Neuron (in vitro differentiated cells): Measurements from ENCODE around the gene TMEM9.
A peak's percentile ranks its signal among the peaks of the same experiment; 100 is the strongest.

Source experiments
- H2AFZ ChIP-seq: one replicate; pipeline ENCODE4 v1.6.1; 2013; ENCODE audit warnings: low read depth, mild to moderate bottlenecking, inconsistent platforms, low read length, moderate library complexity
- H3K27me3 ChIP-seq: one replicate; pipeline ENCODE4 v1.6.1; 2013; ENCODE audit warnings: low read length; ENCODE audit not compliant: insufficient read depth
- H3K36me3 ChIP-seq: one replicate; pipeline ENCODE4 v1.6.1; 2013; ENCODE audit warnings: low read length; ENCODE audit not compliant: insufficient read depth
- H3K4me1 ChIP-seq: one replicate; pipeline ENCODE4 v1.6.1; 2013; ENCODE audit warnings: low read length; ENCODE audit not compliant: insufficient read depth
- H3K4me3 ChIP-seq: 2 replicates; pipeline ENCODE4 v1.5.1; 2013; ENCODE audit warnings: mild to moderate bottlenecking, low read length, moderate library complexity
- H3K9me3 ChIP-seq: one replicate; pipeline ENCODE4 v1.6.1; 2013; ENCODE audit warnings: low read length

The TMEM9 gene

GRCh38 chr1:201096977-201097856 is 57.1 kb downstream of the TMEM9 start:
- H3K4me1 ChIP-seq: peaks cover 31% of the 10 kb centered on the region
- H3K36me3 ChIP-seq: no peaks in the 10 kb centered on the region
- no peaks in the 10 kb centered on the region for H3K9me3 ChIP-seq
- no peak overlapping the region for H2AFZ ChIP-seq
- H3K4me3 ChIP-seq: no peak overlapping the region
- no peaks in the 10 kb centered on the region for H3K27me3 ChIP-seq

GRCh38 chr1:201096041-201096461 is 58.2 kb downstream of the TMEM9 start:
- H3K4me1 ChIP-seq: peaks cover 31% of the 10 kb centered on the region
- no peaks in the 10 kb centered on the region for H3K27me3 ChIP-seq
- H3K9me3 ChIP-seq: no peaks in the 10 kb centered on the region
- H2AFZ ChIP-seq: no peak overlapping the region
- no peak overlapping the region for H3K4me3 ChIP-seq
- H3K36me3 ChIP-seq: no peaks in the 10 kb centered on the region

GRCh38 chr1:201095581-201095980 is 58.7 kb downstream of the TMEM9 start:
- Histone ChIP-seq H2AFZ (no peak overlapping the region), H3K36me3 (no peaks in the 10 kb centered on the region), H3K27me3 (no peaks in the 10 kb centered on the region), H3K9me3 (no peaks in the 10 kb centered on the region), H3K4me3 (no peak overlapping the region), H3K4me1 (peaks cover 31% of the 10 kb centered on the region)

GRCh38 chr1:201094832-201095231 is 59.4 kb downstream of the TMEM9 start:
- H3K27me3 ChIP-seq: no peaks in the 10 kb centered on the region
- no peak overlapping the region for H3K4me3 ChIP-seq
- no peaks in the 10 kb centered on the region for H3K9me3 ChIP-seq
- peaks cover 32% of the 10 kb centered on the region for H3K4me1 ChIP-seq
- no peak overlapping the region for H2AFZ ChIP-seq
- no peaks in the 10 kb centered on the region for H3K36me3 ChIP-seq

DNA sequence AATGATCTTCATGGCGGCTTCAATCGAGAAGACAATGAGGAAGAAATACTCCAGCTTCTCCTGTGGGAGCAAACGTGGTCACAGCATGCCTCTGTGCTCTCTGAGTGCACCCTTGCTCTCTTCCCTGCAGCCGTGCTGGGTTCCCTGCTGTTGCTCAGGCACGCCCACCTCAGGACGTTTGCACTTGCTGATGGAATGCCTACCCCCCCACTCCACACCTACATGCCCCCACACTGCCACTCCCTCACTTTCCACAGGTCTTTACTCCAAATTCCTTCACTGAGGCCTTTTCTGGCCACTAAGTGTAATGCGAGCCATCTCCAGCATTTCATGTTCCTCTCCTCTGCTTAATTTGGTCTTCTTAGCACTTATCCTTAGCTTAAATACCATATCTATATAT is 60.3 kb downstream of the TMEM9 start:
- Histone ChIP-seq H3K27me3 (no peaks in the 10 kb centered on the region), H3K4me1 (peaks cover 34% of the 10 kb centered on the region), H3K36me3 (no peaks in the 10 kb centered on the region), H3K4me3 (no peak overlapping the region), H3K9me3 (no peaks in the 10 kb centered on the region), H2AFZ (no peak overlapping the region)

DNA sequence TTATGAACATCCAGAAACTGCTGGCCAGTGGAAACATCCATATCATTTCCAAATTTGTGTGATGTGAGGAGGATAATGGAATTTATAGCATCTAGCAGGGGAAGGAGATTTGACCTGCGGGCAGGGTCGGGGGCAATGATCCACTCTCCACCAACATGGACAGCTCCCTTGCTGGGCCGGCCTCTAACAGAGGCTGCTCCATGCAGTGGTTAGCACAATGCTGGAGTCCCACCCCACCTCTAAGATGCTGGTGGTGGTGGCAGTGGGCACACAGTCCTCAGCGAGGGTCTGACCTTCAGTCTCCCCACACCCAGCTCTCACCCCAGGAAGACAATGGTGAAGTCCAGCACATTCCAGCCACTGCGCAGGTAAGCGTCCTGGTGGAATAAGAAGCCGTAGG is 60.7 kb downstream of the TMEM9 start:
- Histone ChIP-seq H3K27me3 (no peaks in the 10 kb centered on the region), H3K4me1 (peaks cover 34% of the 10 kb centered on the region)

DNA sequence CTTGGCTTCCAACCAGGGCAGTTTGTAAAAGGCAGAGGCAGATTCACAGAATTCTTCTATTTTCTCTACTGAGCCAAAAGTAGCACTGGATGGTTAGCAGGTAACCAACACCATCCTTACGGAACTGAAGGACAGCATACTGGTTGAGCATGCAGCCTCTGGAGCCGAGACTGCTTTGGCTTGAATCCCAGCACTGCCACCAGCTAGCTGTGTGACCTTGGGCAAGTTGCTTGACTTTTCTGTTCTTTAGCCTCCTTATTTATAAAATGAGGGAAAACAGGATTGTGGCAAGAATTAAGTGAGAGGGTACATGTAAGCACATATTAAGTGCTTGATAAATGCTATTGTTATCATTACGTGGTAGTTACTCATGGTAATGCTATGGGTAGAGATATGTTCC is 61.5 kb downstream of the TMEM9 start:
- Histone ChIP-seq H3K9me3 (no peaks in the 10 kb centered on the region), H3K4me1 (peaks cover 34% of the 10 kb centered on the region), H3K27me3 (no peaks in the 10 kb centered on the region), H2AFZ (no peak overlapping the region), H3K4me3 (no peak overlapping the region), H3K36me3 (no peaks in the 10 kb centered on the region)

More for the DNA sequence above, 60.7 kb downstream of the TMEM9 start:
- H3K4me3 ChIP-seq: no peak overlapping the region
- no peak overlapping the region for H2AFZ ChIP-seq
- H3K36me3 ChIP-seq: no peaks in the 10 kb centered on the region
- no peaks in the 10 kb centered on the region for H3K9me3 ChIP-seq

DNA sequence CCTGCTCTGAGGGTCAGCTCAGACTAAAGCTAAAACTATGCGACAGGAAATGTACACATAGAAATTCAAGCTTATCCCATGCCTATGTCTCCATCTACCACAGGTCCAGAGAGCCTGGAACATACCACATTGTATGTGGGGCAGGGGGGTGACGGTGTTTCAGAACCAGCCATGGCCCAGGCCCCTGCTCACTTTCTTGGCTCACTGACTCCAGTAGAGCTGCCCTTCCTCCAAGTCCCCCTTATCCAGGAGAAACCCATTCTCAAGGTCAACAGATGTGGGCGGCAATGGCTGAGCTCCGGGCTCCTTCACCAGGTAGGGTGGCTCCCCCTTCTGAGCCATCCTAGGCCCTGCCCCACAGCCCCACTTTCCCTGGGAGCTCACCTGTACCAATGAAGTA is 63.0 kb downstream of the TMEM9 start:
- H2AFZ ChIP-seq: no peak overlapping the region
- H3K4me1 ChIP-seq: peaks cover 22% of the 10 kb centered on the region
- H3K27me3 ChIP-seq: no peaks in the 10 kb centered on the region
- H3K36me3 ChIP-seq: no peaks in the 10 kb centered on the region
- no peaks in the 10 kb centered on the region for H3K9me3 ChIP-seq
- no peak overlapping the region for H3K4me3 ChIP-seq

DNA sequence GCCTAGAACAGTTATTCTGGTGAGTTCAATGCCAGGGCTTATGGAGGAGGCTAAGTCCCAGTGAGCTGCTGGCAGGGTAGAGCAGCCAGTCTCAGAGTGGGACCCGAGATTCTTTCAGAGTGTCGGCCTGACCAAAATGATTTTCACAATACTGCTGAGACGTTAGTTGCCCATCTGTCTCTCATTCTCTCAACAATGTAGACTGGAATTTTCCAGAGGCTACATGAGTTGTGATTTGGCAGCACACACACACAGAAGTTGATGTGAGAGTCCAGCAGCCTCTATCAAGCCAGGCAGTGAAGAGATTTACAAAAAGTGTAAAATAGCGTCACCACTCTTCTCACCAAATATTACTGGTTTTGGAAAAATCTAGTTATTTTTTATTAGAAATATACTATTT is 63.7 kb downstream of the TMEM9 start:
- H3K27me3 ChIP-seq: no peaks in the 10 kb centered on the region
- no peak overlapping the region for H2AFZ ChIP-seq
- no peak overlapping the region for H3K4me3 ChIP-seq
- no peaks in the 10 kb centered on the region for H3K36me3 ChIP-seq
- peaks cover 16% of the 10 kb centered on the region for H3K4me1 ChIP-seq
- no peaks in the 10 kb centered on the region for H3K9me3 ChIP-seq

GRCh38 chr1:201089596-201089995 is 64.7 kb downstream of the TMEM9 start:
- H3K4me1 ChIP-seq: peaks cover 19% of the 10 kb centered on the region
- H3K36me3 ChIP-seq: no peaks in the 10 kb centered on the region
- no peaks in the 10 kb centered on the region for H3K27me3 ChIP-seq
- H2AFZ ChIP-seq: peak overlapping the region; percentile 21
- no peaks in the 10 kb centered on the region for H3K9me3 ChIP-seq
- no peak overlapping the region for H3K4me3 ChIP-seq

- Histone ChIP-seq H3K27me3 (no peaks in the 10 kb centered on the region), H3K36me3 (no peaks in the 10 kb centered on the region), H3K4me1 (peaks cover 25% of the 10 kb centered on the region), H2AFZ (no peak overlapping the region), H3K4me3 (no peak overlapping the region), H3K9me3 (no peaks in the 10 kb centered on the region)
Observed at GRCh38 chr1:201088901-201089525, 65.3 kb downstream of the TMEM9 start.

GRCh38 chr1:201088395-201088794 is 65.9 kb downstream of the TMEM9 start:
- H3K36me3 ChIP-seq: no peaks in the 10 kb centered on the region
- H3K4me3 ChIP-seq: no peak overlapping the region
- H3K9me3 ChIP-seq: no peaks in the 10 kb centered on the region
- no peak overlapping the region for H2AFZ ChIP-seq
- no peaks in the 10 kb centered on the region for H3K27me3 ChIP-seq
- peaks cover 28% of the 10 kb centered on the region for H3K4me1 ChIP-seq

DNA sequence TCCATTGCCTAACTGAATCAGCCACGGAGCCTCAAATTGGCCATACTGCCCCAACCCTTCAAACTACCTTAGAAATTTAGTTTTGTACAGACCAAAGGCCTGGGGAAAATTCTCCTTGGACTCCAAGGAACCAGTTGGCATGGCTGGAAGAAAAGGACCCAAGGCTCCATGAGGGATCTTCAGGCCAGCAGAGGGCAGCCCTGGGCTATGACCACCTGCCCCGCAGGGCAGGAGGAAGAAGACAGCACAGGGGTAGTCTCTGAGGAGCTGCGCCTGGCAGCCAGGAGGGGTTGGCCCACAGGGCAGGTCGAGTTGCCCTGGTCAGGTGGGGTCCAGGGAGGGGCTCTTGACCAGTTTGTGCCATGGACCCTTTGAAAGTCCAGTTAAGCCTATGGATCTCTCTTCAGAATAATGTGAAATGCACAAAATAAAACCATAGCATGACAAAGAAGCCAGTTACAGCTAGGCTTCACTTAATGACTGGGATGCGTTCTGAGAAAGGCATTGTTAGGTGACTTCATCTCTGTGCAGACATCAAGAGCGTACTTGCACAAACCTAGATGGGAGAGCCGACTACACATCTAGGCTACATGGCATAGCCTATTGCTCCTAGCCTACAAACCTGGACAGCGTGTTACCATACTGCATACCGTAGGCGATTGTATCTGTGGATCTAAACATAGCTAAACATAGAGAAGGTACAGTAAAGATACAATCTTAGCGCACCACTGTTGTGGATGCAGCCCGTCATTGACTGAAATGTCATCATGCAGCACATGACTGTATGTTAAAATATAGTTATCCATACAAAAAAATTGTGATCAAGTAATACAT is 68.2 kb downstream of the TMEM9 start:
- no peak overlapping the region for H2AFZ ChIP-seq
- no peaks in the 10 kb centered on the region for H3K36me3 ChIP-seq
- H3K9me3 ChIP-seq: no peaks in the 10 kb centered on the region
- peaks cover 32% of the 10 kb centered on the region for H3K4me1 ChIP-seq
- no peak overlapping the region for H3K4me3 ChIP-seq
- no peaks in the 10 kb centered on the region for H3K27me3 ChIP-seq
